Activated CD8-positive, alpha-beta memory T cell treated with anti-CD3 and anti-CD28 coated beads, Interleukin-2, amount 50 U/mL, for 1 hour (primary cell): ENCODE measurements around the gene SLC6A7.
"Not testable (repeated sequence)": the region's sequence is repeated elsewhere in the genome, so short reads cannot be mapped to it uniquely, and the experiment has no call there.

Source experiments
- DNase-seq: peaks from one replicate; pipeline ENCODE4 v3.0.0-alpha.2; 2020; ENCODE audit errors: extremely low read depth

The SLC6A7 gene

DNA sequence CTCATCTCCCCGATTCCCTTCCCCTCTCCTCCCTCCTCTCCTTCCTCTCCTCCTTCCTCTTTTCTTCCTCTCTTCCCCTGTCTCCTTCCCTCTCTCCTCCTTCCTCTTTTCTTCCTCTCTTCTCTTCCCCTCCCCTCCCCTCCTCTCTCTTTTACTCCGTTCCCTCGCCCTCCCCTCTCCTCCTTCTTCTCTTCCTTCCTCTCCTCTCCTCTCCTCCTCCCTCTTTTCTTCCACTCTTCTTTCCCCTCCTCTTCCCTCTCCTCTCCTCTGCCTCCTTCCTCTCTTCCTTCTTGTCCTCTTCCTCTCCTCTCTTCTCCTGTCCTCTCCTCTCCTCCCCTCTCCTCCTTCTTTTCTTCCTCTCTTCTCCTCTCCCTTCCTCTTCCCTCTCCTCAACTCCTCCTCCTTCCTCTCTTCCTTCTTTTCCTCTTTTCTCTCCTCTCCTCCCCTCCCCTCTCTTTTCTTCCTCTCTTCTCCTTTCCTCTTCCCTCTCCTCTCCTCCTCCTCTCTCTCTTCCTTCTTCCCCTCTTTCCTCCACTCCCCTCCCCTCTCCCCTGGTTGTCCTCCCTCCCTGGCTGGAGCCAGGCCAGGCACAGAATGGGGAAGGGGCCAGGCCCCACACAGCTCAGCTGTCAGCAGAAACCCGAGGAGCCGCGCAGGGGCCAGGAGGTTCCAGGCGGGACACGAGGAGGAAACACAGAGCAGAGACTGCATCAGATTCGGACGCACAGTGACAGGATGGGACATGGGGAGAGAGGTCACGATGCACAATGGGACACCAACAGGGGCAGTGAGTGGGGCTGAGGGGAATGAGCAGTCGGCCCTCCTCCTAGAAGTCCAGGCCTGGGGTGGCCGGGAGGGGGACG lies 51.7 kb downstream of the SLC6A7 start:
- DNase-seq, result no peak

DNA sequence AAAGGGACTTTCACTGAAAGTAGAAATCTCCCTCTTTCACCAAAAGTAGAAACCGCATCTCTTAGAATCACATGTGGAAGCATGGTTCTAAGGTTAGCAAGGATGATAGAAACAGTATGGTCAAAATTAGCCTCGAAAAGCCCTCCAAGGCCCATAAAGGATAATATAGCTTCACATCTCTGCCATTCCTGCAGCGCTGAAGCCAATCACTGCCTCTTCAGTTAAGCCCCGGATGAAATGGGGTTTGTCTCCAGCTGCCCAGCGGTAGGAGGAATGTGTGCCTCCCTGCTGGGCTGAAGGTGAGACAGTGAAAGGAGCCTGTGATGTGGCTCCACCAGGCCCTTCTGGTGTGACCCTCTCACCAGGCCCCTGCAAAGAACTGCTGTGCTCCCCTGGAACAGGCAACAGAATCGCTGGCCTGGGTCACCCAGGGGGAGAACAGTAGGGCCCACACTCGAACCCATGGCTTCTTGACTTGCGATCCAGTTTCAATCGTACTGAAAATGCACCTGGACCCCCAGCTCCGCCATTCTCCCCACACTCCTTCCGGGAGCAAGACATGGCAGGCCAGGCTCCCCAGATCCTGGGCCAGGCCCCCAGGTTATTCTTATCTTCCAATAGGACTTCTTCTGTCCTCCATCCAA lies 52.5 kb downstream of the SLC6A7 start:
- DNase-seq, result no peak

DNA sequence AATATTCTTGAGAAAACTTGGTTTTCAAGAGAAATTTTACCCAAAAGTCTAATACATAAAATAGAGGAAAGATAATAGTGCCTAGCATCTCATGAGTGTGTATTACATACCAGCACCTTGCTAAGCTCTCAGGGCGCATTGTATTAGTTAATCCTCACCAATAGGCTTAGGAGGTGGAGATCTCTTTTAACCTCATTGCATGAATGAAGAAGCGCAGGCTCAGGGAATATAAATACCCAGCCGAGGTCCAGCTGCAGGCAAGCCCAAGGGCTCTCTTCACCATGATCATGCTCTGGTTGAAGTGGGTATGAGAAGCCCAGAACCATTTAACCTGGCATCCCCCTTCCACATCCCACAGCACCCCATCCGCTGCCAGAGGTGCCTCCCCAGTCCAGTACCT lies 53.7 kb downstream of the SLC6A7 start:
- no peak for DNase-seq

DNA sequence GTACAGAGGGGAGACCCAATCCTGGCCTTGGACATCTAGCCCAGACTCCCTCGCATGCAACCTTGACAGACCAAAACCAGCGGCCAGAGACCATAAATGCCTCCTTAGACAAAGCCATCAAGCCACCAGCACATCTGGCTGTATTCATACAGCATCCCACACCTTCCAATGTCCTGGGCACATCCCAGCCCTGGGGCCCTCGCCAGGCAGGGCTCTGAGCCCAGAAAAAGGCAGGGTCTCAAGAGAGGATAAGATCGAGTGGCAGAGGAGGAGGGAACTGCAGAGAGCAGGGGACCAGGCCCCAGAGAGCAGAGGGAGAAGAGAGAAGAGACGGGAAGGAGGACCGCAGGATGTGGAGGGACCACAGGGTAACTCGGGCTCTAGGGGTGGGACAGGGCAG lies 54.3 kb downstream of the SLC6A7 start:
- no peak for DNase-seq

DNA sequence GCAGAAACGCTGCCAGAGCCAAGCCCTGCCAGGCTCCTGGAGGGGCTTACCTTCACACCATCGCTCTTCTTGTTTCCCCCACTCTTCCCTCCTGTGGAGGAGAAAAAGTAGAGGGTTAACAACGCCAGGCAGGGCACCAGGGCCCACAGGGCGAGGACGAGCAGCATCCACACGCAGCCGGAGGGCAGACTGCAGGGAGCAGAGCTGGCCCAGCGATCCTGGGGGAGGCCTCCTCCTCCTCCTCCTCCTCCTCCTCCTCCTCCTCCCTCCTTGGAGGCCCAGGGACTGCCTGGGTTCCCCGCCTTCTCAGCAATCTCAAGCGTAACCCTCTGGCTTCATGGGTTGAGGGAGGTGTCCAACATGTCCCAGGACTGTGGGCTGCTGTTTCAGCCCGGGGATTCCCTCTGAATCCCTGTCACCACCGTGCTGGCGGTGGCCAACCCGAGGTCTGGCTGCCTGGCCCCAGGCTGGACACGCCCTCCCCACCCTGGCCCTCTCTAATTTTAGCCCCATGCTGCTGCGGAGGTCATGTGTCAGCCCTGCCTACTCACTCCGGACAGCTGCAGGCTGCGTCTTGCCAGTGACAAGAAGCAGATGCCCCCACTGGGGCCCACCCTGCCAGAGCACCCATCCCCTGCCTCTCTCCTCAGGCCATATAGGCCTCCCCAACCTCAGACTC lies 55.4 kb downstream of the SLC6A7 start:
- DNase-seq, result no peak

DNA sequence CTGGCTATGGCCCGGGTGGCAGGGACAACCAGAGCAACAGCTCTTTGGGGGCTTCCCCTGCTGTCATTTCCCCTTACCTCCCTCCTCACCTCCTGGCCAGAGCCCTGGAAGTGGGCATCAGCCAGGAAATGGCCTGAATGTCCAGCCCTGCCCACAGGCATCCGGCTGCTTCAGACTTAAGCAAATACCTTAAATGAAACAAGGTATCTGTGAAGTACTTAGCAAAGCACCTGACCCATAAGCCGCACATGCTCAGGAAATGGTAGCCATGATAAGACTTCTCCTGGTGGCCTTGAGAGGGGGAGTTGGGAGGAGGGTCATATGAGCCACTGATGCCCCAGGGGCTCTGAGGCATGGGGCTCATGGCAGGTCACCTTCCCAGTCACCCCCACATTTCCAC lies 55.9 kb downstream of the SLC6A7 start:
- DNase-seq, result no peak

DNA sequence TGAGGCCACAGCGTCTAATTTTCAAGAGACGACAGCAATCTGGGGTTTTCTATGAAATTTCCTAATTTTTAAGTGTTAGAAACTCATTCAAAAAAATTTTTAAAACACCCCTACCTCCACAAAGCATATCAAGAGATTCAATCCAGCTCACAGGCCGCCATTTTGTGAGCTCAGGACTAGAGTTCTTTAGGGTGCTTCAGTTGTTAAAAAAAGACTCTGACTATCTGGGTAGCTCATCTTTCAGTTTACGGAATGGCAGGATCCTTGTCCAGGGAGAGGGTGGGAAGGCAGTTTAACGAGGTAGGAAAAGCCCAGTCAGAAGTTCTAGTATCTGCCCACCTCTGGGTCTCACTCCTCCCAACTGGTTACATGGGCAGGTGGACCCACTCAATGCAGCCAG lies 56.6 kb downstream of the SLC6A7 start:
- DNase-seq, result no peak

DNA sequence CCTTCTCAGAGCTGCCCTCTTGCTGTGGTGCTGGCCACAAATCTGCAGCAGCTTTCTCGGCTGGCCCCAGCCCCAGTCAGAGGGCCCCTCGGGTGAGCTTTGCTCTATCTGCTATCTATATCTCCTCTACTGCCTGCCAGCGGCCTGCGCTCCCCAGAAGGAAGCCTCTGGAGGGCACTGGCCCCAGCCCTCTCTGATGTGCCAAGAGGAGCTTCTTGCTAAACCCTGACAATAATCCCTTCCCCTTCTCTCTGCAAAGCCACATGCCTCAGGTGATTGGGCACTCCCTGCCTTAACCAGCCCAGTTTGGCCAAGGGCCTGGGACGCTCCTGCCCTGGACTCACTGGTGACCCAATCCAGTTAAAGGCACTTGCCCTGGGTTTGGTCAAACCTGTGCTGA lies 57.0 kb downstream of the SLC6A7 start:
- DNase-seq, result no peak

DNA sequence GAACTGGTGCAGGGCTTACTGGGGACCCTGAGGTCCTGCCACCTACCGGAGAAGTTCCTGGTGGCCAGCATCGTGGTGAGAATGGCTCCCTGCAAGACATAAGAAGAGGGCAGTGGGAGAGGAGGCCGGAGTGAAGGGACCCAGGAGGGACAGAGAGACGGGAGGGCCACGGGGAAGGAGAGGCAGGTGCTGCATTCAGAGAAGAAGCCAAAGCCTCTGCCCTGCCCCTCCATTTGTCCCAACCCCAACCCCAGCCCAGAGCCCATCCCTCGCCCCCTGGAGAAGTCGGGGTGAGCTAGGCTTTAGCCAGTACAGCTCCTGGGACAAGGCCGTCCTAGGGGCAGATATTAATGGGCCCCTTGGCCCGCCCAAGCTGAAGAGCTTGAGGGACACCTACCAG lies 57.9 kb downstream of the SLC6A7 start:
- no peak for DNase-seq

DNA sequence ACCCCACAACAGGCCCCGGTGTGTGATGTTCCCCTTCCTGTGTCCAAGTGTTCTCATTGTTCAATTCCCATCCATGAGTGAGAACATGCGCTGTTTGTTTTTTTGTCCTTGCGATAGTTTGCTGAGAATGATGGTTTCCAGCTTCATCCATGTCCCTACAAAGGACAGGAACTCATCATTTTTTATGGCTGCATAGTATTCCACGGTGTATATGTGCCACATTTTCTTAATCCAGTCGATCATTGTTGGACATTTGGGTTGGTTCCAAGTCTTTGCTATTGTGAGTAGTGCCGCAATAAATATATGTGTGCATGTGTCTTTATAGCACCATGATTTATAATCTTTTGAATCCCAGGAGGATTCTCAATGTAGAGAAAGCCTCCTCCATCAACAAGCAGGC lies 58.6 kb downstream of the SLC6A7 start:
- DNase-seq, result not testable (repeated sequence)

DNA sequence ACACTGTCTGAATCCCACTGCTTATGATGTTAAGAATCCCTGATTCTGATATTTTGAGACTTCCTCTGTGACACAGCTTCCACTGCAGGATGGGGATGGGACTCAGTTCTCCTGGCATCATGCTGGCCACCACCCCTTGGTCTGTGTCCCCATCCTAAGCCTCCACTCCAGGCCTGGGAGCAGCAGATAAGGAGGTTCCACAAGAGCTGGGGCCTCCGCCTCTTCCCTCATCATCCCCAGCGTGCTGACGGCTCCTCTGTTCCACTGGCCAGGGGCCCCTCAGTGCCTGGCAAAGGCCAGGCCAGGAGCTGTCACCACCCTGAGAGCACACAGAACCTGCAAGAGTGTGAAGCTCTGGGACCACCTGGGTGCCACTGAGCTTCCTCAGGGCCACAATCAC lies 59.1 kb downstream of the SLC6A7 start:
- DNase-seq, result no peak

DNA sequence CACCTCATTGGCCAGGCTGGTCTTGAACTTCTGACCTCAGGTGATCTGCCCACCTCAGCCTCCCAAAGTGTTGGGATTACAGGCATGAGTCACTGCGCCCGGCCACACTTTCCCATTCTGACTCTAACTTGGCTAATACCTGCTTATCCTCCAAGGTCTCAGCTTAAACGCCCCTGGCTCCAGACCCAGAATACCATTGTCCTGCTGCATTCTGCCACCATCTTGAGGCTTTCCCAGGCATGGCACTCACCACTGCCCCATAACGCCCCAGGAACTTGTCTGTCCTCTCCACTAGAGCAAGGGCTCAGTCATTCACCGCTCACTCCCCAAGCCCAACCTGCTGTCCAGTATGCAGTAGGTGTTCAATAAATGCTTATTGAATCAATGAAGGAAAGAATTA lies 59.9 kb downstream of the SLC6A7 start:
- DNase-seq, result no peak

DNA sequence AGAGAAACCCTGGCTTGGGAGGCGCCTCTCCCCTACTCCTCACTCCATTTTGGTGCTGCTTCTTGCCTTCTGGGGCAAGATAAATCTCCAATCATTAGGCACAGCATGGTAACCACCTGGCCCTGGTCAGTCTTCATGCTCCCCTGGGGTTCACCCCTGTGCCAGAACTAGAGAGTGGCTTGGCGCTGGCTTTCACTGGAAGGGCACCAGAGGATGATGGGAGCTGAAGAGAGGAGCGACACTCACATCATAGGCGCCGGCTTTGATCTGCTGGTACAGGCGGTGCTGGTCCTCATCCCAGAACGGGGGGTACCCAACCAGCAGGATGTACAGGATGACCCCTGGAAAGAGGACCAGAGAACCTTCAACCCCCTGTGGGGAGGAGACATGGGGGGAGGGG lies 61.6 kb downstream of the SLC6A7 start:
- DNase-seq, result no peak

DNA sequence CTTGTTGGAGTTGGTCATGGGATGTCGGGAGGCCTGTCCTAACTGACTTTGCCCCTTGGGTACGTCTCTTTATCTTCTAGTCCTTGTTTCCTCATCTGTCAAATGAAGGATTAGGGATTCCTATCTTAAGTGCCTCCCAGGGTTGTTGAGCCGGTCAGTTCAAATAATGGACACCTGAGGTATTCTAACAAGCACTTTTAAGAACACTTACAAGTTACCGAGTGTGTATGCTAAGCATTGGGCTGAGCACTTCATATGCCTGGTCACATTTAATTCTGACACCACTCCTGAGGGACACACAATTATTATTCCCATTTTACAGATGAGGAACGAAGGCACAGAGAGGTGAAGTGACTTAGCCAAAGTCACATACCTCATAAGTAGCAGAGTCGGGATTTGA lies 62.6 kb downstream of the SLC6A7 start:
- no peak for DNase-seq

DNA sequence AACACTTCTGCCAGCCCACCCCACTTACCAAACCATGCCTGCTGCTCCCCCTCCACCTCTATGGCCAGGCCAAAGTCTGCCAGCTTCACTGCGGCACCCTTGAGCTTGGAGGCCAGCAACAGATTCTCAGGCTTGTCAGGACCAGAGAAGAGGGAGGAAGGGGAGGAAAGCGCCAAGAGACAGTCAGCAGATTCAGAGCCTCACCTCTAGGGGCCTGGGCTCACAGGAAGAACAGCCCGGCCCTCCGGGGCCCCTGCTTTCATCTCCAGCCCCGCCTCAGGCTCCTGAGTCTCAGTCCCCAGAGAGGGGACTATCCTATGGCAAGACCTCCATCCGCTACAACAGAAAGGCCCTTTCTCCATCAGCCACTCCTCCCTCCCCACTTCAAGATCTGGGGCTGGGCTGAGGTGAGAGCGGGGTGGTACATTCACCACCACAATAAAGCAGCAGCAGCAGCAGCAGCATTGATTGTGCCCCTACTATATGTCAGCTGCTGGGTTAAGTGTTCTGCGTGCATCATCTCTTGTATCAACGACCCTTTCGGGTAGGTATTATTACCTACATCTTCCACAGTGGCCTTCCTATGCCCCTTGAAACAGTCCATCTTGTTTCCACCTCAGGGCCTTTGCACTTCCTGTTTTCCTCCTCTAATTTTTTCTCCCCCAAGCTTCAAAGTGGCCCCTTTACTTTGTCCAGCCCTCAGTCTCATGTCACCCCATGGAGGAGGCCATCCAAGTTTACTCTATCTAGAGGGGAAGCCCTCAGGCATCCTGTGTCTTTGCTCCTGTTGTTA lies 63.8 kb downstream of the SLC6A7 start:
- no peak for DNase-seq

DNA sequence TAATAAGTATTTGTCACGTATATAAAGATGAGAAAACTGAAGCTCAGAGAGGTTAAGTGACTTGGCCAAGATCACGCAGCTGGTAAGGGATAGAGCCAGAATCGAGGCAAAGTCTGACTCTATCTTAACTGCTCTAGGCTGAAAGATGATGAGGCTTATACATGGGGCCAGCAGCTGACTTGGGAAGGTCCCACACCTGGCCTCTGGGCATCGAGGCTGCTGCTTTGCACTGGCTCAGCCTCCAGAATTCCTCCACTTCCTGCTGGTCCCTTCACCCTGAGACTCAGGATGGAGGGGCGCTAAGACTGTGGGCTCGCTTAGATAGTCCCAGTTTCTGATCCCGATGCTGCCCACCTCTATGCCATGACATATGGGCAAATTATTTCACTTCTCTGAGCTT lies 64.5 kb downstream of the SLC6A7 start:
- no peak for DNase-seq

DNA sequence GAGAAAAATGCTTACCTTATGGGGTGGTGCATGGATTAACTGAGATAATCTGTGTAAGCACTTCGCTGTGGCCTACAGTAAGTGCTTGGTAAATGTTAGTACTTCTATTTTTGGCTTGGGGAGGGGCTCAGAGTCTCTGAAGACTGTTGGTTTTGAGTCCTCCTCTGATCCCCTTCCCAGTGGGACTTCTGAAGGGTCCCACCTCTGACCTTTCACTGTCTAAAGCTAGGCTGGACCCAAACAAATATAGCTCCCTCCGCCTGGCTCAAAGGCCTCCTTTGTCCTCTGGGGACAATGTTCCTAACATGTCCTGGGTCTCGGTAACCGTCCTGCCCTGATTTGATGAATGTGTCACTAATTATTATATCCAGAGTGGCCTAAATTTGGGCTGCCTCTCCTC lies 64.9 kb downstream of the SLC6A7 start:
- DNase-seq, result no peak

DNA sequence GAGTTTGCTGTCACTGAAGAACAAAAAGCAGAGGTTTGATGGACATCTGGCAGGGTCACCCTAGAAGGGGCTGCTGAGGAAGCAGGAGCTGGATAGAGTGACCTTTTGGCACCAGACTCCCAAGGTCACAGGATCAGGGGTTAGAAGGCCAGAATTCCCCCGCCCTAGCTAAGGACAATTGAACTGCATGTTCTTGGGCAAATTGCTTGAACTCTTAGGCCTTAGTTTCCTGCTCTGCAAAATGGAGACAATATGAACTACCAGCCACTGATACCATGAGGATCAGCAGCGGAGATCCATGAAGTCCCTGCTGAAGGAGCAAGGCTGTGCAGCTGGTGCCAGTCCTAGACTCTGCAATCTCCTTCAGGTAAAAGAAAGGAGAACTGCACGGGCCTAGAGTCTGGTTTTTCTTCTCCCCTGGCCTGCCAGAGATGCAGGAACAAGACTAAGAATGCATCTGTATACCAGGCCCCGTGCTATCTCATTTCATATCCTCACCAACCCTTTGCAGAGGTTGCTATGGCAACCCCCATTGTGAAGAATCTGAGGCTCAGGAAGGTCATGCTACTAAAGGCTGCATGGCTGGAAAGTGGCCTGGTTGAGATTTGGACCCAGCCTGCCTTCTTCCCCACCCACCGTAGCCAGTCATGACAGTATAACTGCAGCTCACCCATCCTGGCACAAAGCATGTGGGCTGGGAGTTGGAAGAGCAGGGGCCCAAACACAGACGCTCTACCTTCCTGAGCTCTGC lies 66.0 kb downstream of the SLC6A7 start:
- DNase-seq, result no peak

DNA sequence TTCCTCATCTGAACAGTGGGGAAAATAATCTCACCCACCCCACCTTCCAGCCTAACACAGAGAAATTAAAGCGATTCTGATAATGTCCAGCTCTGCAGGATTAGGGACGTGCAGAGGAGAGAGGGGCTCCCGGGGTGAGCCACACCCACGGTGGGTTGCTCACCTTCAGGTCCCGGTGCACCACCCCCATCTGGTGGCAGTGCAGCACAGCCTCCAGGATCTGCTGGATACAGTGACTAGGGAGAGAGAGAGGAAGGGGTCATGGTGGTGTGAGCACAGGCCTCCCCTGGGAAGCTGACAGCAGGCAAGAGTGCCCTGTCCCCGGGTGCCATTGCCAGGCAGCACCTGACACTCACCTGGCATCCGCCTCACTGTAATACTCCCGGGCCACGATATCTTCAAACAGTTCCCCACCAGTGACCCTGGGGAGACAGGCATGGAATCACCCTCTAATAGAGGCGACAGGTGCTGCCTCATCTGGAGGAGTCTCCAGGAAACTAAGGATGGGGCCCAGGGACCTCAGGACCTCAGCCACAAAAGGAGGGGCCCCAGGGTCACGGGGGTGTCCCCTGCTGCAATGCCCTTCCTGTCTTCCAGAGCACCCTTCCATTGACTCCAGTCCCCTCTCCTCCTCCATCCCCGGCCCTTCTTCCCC lies 66.7 kb downstream of the SLC6A7 start:
- DNase-seq, result no peak

DNA sequence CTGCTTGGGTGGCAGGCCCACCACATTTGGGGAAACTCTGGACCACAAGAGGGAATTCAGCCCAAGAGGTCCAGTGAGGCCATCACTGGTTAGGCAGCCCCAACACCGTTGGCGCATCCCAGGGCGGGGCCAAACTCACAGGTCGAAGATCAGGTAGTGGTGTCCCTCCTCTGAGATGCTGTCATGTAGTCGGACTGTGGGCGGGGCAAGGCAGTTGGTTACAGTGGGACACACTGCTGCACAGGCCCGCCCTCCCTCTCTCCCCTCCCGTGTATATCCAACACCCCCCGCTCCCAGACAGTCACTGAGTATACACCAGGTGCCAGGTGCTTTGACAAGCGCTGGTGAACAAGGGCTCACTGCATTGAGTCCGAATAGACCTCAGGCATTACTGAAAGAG lies 67.6 kb downstream of the SLC6A7 start:
- DNase-seq, result no peak

DNA sequence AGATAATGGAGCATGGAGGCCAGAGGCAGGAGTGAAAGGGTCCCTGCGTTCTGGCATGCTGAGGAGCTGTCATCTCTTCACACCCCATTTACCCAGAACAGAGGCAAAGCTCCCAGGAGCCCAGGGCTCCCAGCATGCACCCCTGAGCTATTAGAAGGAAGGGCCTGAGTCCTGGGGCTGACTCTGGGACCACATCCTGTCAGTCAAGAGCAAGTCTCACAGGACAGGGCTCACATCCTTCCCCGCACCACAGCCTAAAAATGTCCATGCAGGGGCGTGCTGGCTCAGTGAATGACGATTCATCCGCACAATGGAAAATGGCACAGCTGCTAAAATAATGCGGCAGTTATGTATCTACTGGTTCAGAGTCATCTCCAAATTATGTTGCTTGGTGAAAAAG lies 68.3 kb downstream of the SLC6A7 start:
- no peak for DNase-seq
